ENCODE data around the gene DCBLD1. TPM values are rescaled to one million over a fixed set of nuclear protein-coding genes. Genes with fewer than 3 reads are reported as not detected.
"Not testable (repeated sequence)": the region's sequence is repeated elsewhere in the genome, so short reads cannot be mapped to it uniquely, and the experiment has no call there.

Gene DCBLD1
- total RNA-seq, 1 experiment from 2014 or later = 10.4 TPM

DNA sequence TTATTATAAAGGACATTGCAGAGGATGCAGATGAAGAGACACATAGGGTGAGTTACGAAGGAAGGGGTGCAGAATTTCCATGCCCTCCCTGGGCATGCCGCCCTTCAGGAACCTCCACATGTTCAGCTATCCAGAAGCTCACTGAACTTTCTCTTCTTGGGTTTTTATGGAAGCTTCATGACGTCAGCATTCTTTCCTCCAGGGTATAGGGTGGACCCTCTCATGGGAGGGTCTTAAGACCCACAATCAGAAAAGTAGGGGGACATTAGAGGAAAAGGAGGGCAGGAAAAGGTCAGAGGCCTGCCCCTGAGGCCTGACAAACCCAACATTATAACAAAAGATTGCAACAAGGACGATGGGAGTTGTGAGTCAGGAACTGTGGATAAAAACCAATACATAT, 14.6 kb upstream of the DCBLD1 start:
- no peak for DNase-seq (ENCODE audit: low read depth)
- in situ Hi-C loops (cut with HindIII; ENCODE audit: low pct_unique_long_range_greater_than_20kb, low sequenced_read_pairs) = no loop called here

DNA sequence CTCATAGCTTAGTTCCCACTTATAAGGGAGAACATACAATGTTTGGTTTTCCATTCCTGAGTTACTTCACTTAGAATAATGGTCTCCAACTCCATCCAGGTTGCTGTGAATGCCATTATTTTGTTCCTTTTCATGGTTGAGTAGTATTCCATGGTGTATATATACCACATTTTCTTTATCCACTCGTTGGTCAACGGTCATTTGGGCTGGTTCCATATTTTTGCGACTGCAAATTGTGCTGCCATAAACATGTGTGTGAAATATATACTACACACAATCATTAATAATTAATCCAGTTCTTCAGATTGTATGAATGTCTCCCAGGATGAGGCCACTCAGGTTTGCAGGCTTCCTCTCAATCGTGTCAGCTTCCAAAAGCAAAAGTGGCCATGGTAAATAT, 13.9 kb upstream of the DCBLD1 start:
- DNase-seq (ENCODE audit: low read depth); in situ Hi-C loops (cut with HindIII; ENCODE audit: low pct_unique_long_range_greater_than_20kb, low sequenced_read_pairs): not testable (repeated sequence)

DNA sequence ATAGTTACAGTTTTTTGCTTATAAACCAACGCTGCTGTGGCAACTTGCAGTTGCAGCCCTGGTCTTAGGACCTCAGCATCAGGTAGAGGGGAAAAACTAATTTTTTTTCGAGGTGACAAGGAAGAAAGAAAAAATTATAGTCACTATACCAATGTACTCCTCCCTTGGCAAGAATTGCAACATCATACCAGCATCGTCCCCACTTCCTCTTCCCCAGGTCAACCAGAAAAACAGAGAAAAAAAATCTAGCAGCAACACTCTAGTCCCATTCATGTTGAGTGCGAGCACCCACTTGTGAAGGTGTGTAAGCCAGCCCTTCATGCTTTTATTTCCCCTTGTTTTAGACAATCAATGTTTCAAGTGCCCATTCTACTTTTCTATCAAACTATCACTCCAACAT, 13.1 kb upstream of the DCBLD1 start:
- DNase-seq (ENCODE audit: low read depth) = no peak
- in situ Hi-C loops (cut with HindIII; ENCODE audit: low pct_unique_long_range_greater_than_20kb, low sequenced_read_pairs) = no loop called here

DNA sequence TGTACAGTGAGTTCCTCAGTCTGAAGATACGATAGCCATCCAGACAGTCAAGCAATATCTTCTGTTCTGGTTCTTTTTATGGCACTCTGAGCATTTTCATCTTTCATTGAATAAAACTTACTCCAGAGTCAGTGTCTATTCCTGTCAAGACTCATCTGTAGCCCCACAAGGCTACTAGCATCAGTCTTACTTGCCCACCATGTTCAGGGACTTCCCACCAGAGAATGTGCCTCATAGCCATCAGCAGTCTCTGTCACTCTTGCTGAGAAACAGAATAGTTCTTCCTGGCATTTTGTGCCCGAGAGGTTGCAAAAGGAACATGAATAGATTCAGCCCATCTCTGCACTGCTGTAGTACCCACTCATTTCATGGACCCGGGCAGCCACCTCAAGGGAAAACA, 12.7 kb upstream of the DCBLD1 start:
- in situ Hi-C loops (cut with HindIII; ENCODE audit: low pct_unique_long_range_greater_than_20kb, low sequenced_read_pairs) = no loop called here
- no peak for DNase-seq (ENCODE audit: low read depth)

DNA sequence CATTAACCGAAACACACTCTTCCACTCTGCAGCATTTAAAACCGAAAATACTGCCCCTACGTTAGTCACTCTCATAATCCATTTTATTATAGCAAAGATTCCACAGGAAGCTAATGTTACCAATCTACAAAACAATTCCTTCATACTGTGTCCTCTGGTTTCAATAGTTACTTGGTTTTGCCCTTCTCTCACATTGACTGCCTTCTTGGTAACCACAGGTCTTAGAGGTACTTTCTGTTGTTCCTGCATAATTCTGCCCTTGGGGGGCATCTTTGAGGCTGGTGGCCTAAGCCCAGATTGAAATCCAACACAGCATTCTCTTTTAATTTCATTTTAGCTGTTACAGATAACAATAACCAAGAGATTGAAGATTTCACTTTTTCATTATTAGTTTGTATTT, 9.8 kb upstream of the DCBLD1 start:
- in situ Hi-C loops (cut with HindIII; ENCODE audit: low pct_unique_long_range_greater_than_20kb, low sequenced_read_pairs) = no loop called here
- no peak for DNase-seq (ENCODE audit: low read depth)

DNA sequence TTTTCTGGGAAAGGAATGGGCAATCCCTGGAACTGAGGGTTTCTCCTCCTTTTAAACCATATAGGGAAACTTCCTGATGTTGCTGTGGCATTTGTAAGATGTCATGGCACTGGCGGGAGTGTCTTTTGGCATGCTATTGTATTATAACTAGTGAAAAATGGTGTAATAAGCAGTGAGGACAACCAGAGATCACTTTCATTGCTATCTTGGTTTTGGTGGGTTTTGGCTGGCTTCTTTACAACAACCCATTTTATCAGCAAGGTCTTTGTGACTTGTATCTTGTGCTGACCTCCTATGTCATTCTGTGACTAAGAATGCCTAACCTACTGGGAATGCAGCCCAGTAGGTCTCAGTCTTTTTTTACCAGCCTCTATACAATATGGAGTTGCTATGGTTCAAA, 9.1 kb upstream of the DCBLD1 start:
- in situ Hi-C loops (cut with HindIII; ENCODE audit: low pct_unique_long_range_greater_than_20kb, low sequenced_read_pairs) = no loop called here
- DNase-seq (ENCODE audit: low read depth) = no peak

DNA sequence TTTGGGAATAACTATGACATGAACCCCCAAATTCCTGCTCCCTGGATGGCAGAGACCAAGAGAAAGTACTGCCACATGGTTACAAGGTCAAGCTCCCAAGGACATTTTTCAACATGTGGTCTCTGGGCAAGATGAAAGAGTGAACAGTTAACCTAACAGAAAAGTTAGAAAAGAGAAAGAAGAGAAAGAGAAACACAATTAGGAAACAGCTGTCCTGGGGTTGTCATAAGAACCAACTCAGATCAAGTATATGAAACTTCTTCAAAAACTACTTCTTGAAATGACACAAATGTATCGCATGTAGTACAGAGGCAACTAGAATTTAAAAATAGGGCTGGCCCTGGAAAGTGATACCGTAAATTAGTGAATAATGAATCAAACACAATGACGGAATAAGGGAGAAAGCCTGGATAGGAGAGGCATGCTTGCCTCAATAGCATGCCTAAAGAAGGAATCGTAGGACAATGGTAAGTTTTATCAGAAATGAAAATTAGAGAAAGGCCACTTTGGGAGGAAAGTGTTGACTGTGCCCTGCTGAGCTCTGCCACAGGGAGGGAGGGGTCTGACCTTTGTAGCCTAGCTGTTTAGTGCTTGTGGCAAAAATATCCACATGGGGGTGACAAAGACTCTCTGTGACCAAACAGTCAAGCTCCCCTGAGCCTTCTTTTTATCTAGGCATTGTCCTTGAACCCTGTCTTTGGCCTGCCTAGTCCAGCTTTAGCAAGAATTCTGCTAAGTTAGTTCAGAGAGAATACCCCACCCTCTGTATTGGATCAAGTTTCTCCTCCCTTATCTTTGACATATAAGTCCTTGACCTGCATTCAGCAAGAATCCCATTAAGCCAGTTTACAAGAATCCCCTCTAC, 4.3 kb upstream of the DCBLD1 start:
- no peak for DNase-seq (ENCODE audit: low read depth)
- in situ Hi-C loops (cut with HindIII; ENCODE audit: low pct_unique_long_range_greater_than_20kb, low sequenced_read_pairs) = no loop called here

DNA sequence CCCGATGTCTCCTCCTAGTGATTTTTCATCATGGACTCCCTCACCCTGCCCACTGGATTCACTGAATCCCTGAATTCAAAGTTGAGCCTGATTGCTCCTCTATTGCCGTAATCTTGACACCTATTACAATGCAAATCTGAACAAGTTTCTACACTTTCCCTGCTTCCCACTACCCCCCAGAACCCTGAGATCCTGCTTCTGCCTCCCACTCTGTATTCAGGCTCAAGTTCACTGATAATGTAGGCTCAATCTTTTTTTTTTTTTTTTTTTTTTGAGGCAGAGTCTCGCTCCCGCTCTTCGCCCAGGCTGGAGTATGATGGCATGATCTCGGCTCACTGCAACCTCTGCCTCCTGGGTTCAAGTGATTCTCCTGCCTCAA, 3.6 kb upstream of the DCBLD1 start:
- DNase-seq (ENCODE audit: low read depth) = no peak
- in situ Hi-C loops (cut with HindIII; ENCODE audit: low pct_unique_long_range_greater_than_20kb, low sequenced_read_pairs) = no loop called here

DNA sequence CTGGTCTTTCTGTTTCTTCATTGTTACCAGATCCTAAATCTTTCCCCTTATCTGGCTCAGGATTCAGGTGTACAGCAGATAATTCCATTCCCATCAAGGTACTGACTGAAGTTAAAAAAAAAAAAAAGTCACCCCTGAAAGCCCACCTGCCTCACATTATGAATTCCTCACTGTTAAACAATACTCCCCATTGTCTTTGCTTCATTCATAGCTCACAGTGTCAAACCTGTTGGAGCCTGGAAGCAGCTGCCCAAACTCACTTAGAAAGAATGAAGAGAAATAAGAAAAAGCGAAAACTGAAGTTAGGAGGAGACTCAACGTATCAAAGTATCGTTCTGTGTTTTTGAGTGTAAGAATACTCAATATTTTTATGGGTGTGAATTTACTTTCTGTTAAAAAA, 1.8 kb upstream of the DCBLD1 start:
- in situ Hi-C loops (cut with HindIII; ENCODE audit: low pct_unique_long_range_greater_than_20kb, low sequenced_read_pairs) = no loop called here
- no peak for DNase-seq (ENCODE audit: low read depth)

DNA sequence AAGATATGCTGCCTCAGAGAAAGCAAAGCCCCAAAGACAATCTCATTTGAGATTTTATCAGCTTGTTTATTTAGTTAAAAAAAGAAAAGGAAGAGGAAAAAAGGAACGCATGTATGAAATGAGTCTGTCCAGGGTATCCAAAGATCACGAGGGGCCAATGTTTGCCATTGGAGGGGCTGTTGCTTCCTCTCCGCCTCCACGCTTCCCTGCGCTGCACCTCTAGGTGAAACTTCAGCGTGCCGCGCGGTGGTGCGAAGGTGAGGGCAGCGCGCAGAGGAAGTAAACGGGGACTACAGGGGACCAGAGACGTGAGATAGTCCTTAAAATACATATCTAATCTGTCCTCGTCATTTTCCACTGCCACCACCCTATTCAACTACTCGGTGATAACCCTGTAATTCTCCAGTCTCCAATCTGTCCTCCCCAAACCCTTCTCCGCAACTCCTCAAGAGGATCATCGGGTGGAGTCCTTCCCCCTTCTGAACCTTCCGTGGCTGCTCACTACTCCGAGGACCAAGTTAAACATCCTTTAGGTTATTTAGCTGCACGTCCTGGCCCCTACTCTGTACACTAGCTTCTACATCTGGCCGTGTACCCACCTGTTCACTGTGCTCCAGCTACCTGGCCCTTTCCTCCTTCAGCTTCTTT, 1.1 kb upstream of the DCBLD1 start:
- in situ Hi-C loops (cut with HindIII; ENCODE audit: low pct_unique_long_range_greater_than_20kb, low sequenced_read_pairs) = no loop called here
- DNase-seq (ENCODE audit: low read depth) = no peak

DNA sequence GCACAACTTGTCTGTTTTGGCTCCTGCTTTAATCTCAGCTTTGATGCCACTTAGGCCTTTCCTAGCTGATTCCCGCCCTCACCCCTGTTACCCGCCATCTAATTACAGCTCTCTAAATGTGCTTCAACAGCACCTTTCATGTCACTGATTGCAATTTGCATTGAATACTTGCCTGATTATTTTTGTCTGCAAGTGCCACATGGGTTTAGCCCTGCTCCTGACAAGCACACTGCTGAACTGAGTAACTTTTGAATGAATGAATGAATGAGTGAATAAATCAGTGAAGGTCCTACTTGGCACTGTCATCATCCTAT, 591 bp upstream of the DCBLD1 start:
- in situ Hi-C loops (cut with HindIII; ENCODE audit: low pct_unique_long_range_greater_than_20kb, low sequenced_read_pairs) = no loop called here
- no peak for DNase-seq (ENCODE audit: low read depth)

DNA sequence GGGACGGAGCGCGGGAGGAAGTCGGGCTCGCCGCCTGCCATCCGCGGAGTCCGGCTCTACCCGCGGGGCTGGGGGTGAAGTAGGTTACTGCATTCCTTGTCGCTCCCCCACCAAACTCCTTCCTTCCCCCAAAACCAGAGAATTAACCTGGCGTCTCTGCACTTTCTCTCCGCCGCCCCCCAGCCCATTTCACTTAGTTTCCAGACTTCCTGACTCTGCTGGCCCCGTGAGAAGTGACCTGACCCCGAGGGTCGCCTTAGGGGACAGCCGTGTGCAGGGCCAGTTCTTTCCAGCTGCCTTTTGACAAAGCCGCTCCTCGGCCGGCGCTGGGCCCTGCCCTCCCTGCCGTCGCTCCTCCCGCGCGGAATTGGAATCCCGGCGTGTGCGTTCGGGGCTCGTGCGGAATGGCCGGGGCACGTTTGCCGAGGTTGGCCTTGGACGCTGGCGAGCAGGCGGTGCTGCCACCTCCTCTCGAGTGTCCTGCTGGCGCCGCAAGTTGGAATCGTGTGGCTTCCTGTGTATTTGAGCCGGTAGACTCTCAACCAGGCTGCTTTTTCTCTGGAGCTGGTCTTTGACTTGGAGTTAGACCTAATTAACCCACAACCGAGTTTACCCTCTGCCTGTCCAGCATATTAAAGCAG, 650 bp downstream of the DCBLD1 start:
- in situ Hi-C loops (cut with HindIII; ENCODE audit: low pct_unique_long_range_greater_than_20kb, low sequenced_read_pairs) = no loop called here
- peak; percentile 46 for DNase-seq (ENCODE audit: low read depth)

DNA sequence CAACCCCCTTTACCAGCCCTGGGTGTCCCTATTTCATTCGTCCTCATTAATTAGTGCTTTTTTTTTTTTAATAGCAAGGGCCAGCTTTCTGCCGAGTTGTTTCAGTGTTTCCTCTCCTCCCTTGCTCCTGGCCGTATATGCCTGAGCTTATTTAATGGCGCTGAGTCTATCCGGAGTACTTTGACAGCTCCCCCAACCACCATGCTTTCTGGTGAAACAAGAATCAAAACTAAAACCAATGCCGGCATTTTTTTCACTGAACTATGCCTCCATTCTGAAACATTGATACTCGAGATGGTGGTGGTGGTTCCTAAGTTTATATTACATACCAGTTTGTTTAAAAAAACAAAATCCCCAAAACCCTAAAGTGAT, 1.2 kb downstream of the DCBLD1 start:
- no peak for DNase-seq (ENCODE audit: low read depth)
- in situ Hi-C loops (cut with HindIII; ENCODE audit: low pct_unique_long_range_greater_than_20kb, low sequenced_read_pairs) = no loop called here

DNA sequence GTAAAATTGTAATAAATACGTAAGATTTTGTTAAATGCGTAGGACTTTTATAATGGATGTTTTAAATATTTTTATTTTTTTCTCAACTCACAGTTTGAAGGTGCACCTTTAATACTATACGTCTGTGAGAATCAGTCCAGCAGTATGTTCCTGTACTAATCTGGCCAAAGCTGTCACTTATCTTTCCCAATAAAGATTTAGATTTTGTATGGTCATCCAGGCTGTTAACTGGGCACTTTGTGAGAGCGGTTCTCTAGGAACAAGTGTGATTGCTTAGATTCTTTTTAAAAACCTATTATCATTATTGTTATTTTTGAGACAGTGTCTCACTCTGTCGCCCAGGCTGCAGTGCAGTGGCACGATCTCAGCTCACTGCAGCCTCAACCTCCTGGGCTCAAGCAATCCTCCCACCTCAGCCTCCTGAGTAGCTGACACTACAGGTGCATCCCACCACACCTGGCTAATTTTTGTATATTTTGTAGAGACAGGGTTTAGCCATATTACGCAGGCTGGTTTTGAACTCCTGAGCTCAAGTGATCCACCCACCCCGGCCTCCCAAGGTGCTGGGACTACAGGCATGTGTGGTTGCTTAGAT, 1.7 kb downstream of the DCBLD1 start:
- in situ Hi-C loops (cut with HindIII; ENCODE audit: low pct_unique_long_range_greater_than_20kb, low sequenced_read_pairs) = no loop called here
- DNase-seq (ENCODE audit: low read depth) = no peak

DNA sequence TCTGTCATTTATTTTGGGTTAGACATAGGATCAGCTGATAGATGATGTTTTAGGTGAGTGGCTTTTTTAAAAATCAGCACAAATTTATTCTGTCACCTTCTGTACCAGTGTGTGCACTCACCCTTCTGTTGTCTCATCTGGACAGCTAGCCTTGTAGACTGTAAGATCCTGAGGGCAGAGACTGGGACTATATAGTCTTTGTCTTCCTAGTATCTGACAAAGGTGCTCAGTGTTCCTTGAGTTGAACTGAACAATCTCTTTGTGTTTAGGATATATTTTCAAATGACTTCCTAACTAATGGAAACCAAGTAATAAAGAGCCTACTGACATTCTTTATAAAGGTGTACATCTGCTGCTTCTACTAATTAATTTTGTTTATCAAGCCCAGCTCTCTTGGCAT, 3.0 kb downstream of the DCBLD1 start:
- in situ Hi-C loops (cut with HindIII; ENCODE audit: low pct_unique_long_range_greater_than_20kb, low sequenced_read_pairs) = no loop called here
- no peak for DNase-seq (ENCODE audit: low read depth)

DNA sequence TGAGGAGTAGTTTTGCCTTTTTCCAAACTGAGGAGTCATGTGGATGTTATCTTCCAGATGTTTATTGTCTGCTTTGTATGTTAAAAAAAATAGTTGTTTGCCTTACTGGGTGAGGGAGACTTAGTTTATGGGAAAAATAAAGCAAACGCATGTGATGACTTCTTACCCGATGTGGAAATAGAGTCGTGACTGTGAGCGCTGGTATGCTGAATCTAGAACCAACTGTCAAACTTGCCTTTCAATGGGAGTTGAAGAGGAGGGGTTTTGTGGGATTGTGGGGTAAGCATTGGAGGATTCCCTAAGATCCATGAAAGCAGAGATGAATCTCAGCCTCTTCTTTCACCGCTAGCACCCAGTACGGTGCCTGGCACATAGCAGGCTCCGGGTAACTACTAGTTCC, 5.3 kb downstream of the DCBLD1 start:
- in situ Hi-C loops (cut with HindIII; ENCODE audit: low pct_unique_long_range_greater_than_20kb, low sequenced_read_pairs) = no loop called here
- no peak for DNase-seq (ENCODE audit: low read depth)

DNA sequence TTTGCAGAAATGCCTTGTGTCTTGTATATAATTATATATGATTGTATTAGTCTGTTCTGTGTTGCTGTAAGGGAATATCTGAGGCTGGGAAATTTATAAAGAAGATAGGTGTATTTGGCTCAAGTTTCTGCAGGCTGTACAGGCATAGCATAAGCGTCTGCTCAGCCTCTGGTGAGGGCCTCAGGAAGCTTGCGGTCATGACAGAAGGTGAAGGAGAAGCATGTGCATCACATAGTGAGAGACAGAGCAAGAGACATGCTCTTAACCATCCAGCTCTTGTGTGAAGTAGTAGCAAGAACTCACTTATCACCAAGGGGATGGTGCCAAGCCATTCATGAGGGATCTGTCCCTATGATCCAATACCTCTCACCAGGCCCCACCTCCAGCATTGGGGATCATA, 6.5 kb downstream of the DCBLD1 start:
- DNase-seq (ENCODE audit: low read depth) = no peak
- in situ Hi-C loops (cut with HindIII; ENCODE audit: low pct_unique_long_range_greater_than_20kb, low sequenced_read_pairs) = no loop called here

DNA sequence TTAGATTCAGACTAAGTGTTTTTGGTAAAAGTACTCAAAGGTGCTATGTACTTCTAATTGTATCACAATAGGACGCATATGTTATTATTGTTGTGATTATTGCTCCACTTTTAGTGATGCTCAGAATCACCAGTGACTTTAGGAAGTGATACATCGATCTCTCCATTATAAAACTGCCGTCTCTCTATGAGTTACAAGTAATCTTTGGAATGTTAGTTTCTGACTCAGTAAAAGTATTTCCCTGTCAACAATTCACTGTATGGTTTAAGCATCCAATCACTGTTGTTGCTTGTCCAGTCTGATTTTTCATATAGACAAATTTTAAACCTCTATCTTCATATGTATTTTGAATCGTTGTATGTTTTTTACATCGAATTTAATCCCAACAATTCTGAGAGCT, 9.4 kb downstream of the DCBLD1 start:
- DNase-seq (ENCODE audit: low read depth) = no peak
- in situ Hi-C loops (cut with HindIII; ENCODE audit: low pct_unique_long_range_greater_than_20kb, low sequenced_read_pairs) = no loop called here

DNA sequence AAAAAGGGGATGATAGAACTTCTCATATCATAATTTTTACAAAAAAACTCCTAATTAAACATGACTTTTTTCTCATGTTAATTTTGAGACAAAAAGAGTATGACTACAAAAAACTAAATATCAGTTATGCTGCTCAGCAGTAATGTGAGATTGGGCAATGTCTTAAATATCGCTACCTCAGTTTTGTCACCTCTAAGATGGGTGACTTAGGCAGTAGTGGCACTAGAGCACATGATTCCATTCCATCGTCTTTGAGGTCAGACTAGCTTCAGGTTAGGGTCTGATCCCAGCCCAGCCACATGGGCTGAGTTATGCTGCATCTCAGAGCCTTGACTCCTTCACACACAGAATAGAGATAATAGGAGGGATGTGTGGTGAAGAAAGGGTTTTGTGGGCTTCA, 11.0 kb downstream of the DCBLD1 start:
- no peak for DNase-seq (ENCODE audit: low read depth)
- in situ Hi-C loops (cut with HindIII; ENCODE audit: low pct_unique_long_range_greater_than_20kb, low sequenced_read_pairs) = no loop called here

All from Caki2 (cell line).